22Rv1 (cell line): ENCODE measurements around the gene STXBP1.

Experiments
- ZFX ChIP-seq: fragments of 450-650 bp; IDR thresholded peaks from 2 replicates; pipeline ENCODE4 v1.6.1; 2017; ENCODE audit warnings: antibody characterized with exemption, borderline replicate concordance
- TF ChIP-seq, protein P1 (sequence below): fragments of 450-650 bp; IDR thresholded peaks from 2 replicates; pipeline ENCODE4 v1.5.1; 2017; ENCODE audit warnings: mild to moderate bottlenecking

- TF ChIP-seq, protein P1, sequence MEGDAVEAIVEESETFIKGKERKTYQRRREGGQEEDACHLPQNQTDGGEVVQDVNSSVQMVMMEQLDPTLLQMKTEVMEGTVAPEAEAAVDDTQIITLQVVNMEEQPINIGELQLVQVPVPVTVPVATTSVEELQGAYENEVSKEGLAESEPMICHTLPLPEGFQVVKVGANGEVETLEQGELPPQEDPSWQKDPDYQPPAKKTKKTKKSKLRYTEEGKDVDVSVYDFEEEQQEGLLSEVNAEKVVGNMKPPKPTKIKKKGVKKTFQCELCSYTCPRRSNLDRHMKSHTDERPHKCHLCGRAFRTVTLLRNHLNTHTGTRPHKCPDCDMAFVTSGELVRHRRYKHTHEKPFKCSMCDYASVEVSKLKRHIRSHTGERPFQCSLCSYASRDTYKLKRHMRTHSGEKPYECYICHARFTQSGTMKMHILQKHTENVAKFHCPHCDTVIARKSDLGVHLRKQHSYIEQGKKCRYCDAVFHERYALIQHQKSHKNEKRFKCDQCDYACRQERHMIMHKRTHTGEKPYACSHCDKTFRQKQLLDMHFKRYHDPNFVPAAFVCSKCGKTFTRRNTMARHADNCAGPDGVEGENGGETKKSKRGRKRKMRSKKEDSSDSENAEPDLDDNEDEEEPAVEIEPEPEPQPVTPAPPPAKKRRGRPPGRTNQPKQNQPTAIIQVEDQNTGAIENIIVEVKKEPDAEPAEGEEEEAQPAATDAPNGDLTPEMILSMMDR, result no peak
- no peak for TF ChIP-seq ZFX
Measured at GRCh38 chr9:127626752-127627493, 14.8 kb downstream of the STXBP1 start.
